Brain microvascular endothelial cell (primary cell): ENCODE data around the gene DENND1A.

Source experiments
- DNase-seq: peaks from one replicate; pipeline ENCODE4 v3.0.0-alpha.2; 2020
- H3K27ac ChIP-seq: fragments of 250-450 bp; sonication (Bioruptor Pico); 2 replicates; pipeline ENCODE4 v1.5.1; 2020; ENCODE audit warnings: mild to moderate bottlenecking, moderate library complexity
- H3K27me3 ChIP-seq: fragments of 250-450 bp; sonication (Bioruptor Pico); replicated peaks from 2 replicates; pipeline ENCODE4 v1.5.1; 2020; ENCODE audit warnings: mild to moderate bottlenecking
- H3K36me3 ChIP-seq: fragments of 250-450 bp; sonication (Bioruptor Pico); replicated peaks from 2 replicates; pipeline ENCODE4 v1.5.1; 2020; ENCODE audit warnings: mild to moderate bottlenecking
- H3K4me3 ChIP-seq: 2 replicates; pipeline ENCODE4 v1.5.1; 2011; ENCODE audit warnings: low read depth, mild to moderate bottlenecking, control low read depth, low read length, moderate library complexity
- CTCF ChIP-seq: IDR thresholded peaks from 2 replicates; pipeline ENCODE4 v1.5.1; 2011; ENCODE audit warnings: low read depth, mild to moderate bottlenecking, moderate library complexity, low read length, control low read depth, inconsistent platforms; ENCODE audit errors: missing control alignments
- in situ Hi-C: cut with HindIII; loops from 2 replicates; pipeline ENCODE4 v1.10.0; 2017; ENCODE audit warnings: low sequenced_read_pairs, low pct_ligation_motif_present

Gene DENND1A

DNA sequence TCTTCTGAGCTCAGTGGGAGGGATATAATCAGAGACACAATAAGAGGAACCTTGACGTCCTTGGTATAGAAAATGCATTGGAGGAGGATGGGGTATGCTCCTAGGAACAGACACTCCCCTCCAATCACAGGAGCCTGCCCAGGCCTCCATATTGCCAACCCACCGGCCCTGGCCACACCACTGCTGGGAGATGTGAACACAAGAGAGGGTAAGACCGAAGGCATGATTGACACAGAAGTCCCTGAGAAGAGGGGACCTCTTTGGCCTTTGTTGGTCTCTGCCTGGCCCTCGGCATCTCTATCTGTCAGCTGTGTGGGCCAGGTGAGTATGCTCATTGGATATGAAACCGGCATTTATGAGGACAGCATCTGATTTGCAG is 511.9 kb downstream of the DENND1A start:
- in situ Hi-C loops, result no loop called here
- Histone ChIP-seq H3K27ac (no peak overlapping the region), H3K36me3 (no peaks in the 10 kb centered on the region), H3K4me3 (no peak overlapping the region), H3K27me3 (no peaks in the 10 kb centered on the region)
- DNase-seq, result no peak
- no peak for TF ChIP-seq CTCF

GRCh38 chr9:123417289-123418051 is 512.5 kb downstream of the DENND1A start:
- no peak for TF ChIP-seq CTCF
- Histone ChIP-seq H3K27ac (no peak overlapping the region), H3K27me3 (no peaks in the 10 kb centered on the region), H3K4me3 (no peak overlapping the region), H3K36me3 (no peaks in the 10 kb centered on the region)
- in situ Hi-C loops, result no loop called here
- DNase-seq, result no peak

DNA sequence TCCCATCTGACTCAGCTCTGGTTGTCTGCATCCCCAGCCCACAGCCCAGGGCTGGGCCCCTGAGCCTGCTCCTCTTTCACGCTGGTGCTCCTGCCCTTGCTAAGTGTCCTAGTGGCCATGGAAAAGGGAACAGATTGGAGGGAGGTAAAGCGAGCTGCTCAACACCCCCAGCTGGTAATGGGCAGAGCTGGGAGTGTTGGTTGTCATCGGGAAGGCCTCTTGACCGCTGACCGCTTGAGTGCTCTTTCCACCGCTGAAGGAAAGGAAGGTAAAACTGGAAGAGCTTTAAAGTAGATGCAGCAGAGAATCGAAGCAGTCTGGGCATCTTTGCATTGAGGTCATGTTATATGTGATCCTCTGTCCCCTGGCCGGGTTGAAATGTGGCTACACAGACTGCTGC is 513.8 kb downstream of the DENND1A start:
- DNase-seq, result no peak
- no peak overlapping the region for H3K27ac ChIP-seq
- H3K27me3 ChIP-seq, result no peaks in the 10 kb centered on the region
- TF ChIP-seq CTCF, result no peak
- in situ Hi-C loops, result no loop called here
- no peaks in the 10 kb centered on the region for H3K36me3 ChIP-seq
- no peak overlapping the region for H3K4me3 ChIP-seq

DNA sequence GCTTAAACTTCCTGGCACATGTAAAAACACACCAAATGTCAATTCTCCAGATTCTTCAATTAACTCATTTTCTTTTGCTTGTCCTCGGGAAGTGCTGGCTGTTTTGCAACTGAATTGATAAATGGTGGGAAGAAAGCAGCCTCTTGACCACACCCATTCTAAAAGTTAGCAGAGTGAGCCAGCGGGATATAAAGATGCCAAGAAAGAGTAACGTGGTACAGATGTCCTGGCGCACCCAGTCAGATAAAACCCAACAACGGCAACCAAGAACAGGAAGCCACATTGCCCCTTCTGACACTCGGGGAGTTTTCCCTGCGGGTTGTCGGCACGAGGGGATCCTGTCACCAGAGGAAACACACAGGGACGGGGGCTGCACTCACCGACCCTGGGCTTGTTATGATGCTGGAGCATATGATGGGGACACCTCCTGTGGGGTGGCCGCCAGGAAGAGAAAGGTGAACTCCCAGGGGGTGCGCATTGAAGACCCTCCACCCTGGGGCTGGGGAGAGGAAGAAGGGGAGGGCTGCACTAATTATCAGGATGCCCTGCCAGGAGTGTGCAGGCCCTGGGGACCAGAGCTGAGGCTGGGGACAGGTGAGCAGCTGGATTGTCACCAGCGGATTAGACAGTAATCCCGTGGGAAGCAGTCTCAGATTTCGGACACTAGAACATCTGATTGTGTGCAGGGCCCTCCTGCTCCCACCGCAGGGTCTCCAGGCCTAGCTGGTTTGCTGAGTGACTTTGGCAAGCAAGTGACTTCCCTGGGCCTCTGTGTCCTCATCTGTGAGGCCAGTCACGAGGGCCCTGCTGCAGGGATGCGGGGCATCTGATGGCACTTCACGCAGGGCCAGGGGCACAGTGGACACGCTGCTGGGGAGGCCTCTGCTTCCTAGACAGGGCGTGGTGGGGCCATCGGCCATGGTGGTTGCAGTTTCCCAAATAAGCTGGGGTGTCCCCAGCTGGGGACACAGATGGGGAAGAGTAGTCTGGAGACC is 514.7 kb downstream of the DENND1A start:
- H3K4me3 ChIP-seq, result no peak overlapping the region
- H3K36me3 ChIP-seq, result no peaks in the 10 kb centered on the region
- in situ Hi-C loops, result no loop called here
- TF ChIP-seq CTCF, result no peak
- no peak for DNase-seq
- H3K27me3 ChIP-seq, result no peaks in the 10 kb centered on the region
- no peak overlapping the region for H3K27ac ChIP-seq

GRCh38 chr9:123414204-123414603 is 515.7 kb downstream of the DENND1A start:
- no peak for TF ChIP-seq CTCF
- in situ Hi-C loops, result no loop called here
- H3K36me3 ChIP-seq, result no peaks in the 10 kb centered on the region
- H3K4me3 ChIP-seq, result no peak overlapping the region
- DNase-seq, result no peak
- H3K27ac ChIP-seq, result no peak overlapping the region
- no peaks in the 10 kb centered on the region for H3K27me3 ChIP-seq
